H1 (cell line): ENCODE measurements around the gene HDC. TPM values are rescaled to one million over a fixed set of nuclear protein-coding genes. Genes with fewer than 3 reads are reported as not detected.

ENCODE experiments used
- CHD7 ChIP-seq: fragments of 300-600 bp; sonication (generic); IDR thresholded peaks from 2 replicates; pipeline ENCODE4 v1.7.1; 2012; ENCODE audit warnings: low read length, moderate library complexity, mild to moderate bottlenecking, inconsistent platforms; ENCODE audit not compliant: insufficient replicate concordance
- SP2 ChIP-seq: IDR thresholded peaks from 2 replicates; pipeline ENCODE4 v1.6.1; 2012; ENCODE audit warnings: mild to moderate bottlenecking, low read length, inconsistent platforms
- TAF1 ChIP-seq: IDR thresholded peaks from 2 replicates; pipeline ENCODE4 v1.6.1; 2011; ENCODE audit warnings: mild to moderate bottlenecking, low read depth, low read length
- YY1 ChIP-seq: IDR thresholded peaks from 2 replicates; pipeline ENCODE4 v1.6.1; 2011; ENCODE audit warnings: low read depth, mild to moderate bottlenecking, low read length
- polyA plus RNA-seq, 7 experiments: library from polyadenylated mRNA; depleted of rRNA in 3 of 7; stranded (reverse) in 5 of 7; unstranded in 2 of 7; fragments of >200 nt in 5 of 7; fragments of 200-250 nt in 2 of 7; gene quantifications; 1 replicate in 5 of 7; 2 replicates in 1 of 7; 4 replicates in 1 of 7; pipeline versions ENCODE4 v1.2.1 to v1.2.3, GENCODE V29; 2011 to 2013; ENCODE audit warnings: missing spikeins in 2 of 7, mixed read lengths in 2 of 7
- total RNA-seq: library from RNA; stranded (reverse); fragmentation: NEBNext Ultra II Directional; extraction: Animal tissue kit (Norgen Biotek cat#: 25700); gene quantifications from 2 replicates; pipeline ENCODE4 v1.2.1, GENCODE V29; 2021

The HDC gene
- total and polyA plus RNA-seq, 2 of the 8 experiments (the other 6 are each of a cell fraction or from before 2014, with no cell fraction given), result 0.20 to 0.22 TPM

GRCh38 chr15:50275908-50276307 lies 10.4 kb upstream of the HDC start (continued):
- TF ChIP-seq YY1 (no peak), CHD7 (no peak), TAF1 (no peak), SP2 (no peak)
